Neutrophil (primary cell): ENCODE results near the gene DNAJC15.
"Not testable (repeated sequence)": the region's sequence is repeated elsewhere in the genome, so short reads cannot be mapped to it uniquely, and the experiment has no call there.

Experiments
- H3K27ac ChIP-seq: fragments of 200-600 bp; sonication (generic); 2 replicates; pipeline ENCODE4 v1.5.1; 2016; ENCODE audit warnings: mild to moderate bottlenecking, moderate library complexity
- H3K27me3 ChIP-seq: fragments of 200-600 bp; sonication (generic); 2 replicates; pipeline ENCODE4 v1.6.0; 2016; ENCODE audit warnings: mild to moderate bottlenecking
- H3K36me3 ChIP-seq: fragments of 200-600 bp; sonication (generic); 2 replicates; pipeline ENCODE4 v1.5.1; 2017
- H3K4me1 ChIP-seq, 2 experiments: fragments of 200-600 bp in 1 of 2; sonication (generic) in 1 of 2; 1 replicate in 1 of 2; 2 replicates in 1 of 2; pipeline versions ENCODE4 v1.5.1 to v1.6.1; 2013 to 2016; ENCODE audit warnings: low read depth in 1 of 2, low read length in 1 of 2, mild to moderate bottlenecking in 1 of 2, moderate library complexity in 1 of 2; ENCODE audit not compliant: control insufficient read depth in 1 of 2, insufficient read depth in 1 of 2
- H3K4me3 ChIP-seq, 2 experiments: fragments of 200-600 bp in 1 of 2; sonication (generic) in 1 of 2; 1 replicate in 1 of 2; 2 replicates in 1 of 2; pipeline ENCODE4 v1.5.1; 2013 to 2016; ENCODE audit warnings: low read depth in 1 of 2, low read length in 1 of 2, mild to moderate bottlenecking in 1 of 2, moderate library complexity in 1 of 2
- H3K9me3 ChIP-seq: fragments of 200-600 bp; sonication (generic); 2 replicates; pipeline ENCODE4 v1.5.1; 2016
- CTCF ChIP-seq: fragments of 200-600 bp; sonication (generic); IDR thresholded peaks from 2 replicates; pipeline ENCODE4 v1.5.1; 2016; ENCODE audit warnings: antibody characterized with exemption

Gene DNAJC15

GRCh38 chr13:43061496-43062280 is 38.3 kb downstream of the DNAJC15 start:
- no peaks in the 10 kb centered on the region for H3K27me3 ChIP-seq
- no peak overlapping the region for H3K4me3 ChIP-seq
- H3K4me1 ChIP-seq, result no peaks in the 10 kb centered on the region
- no peaks in the 10 kb centered on the region for H3K9me3 ChIP-seq
- H3K36me3 ChIP-seq, result no peaks in the 10 kb centered on the region
- no peak overlapping the region for H3K27ac ChIP-seq
- no peak for TF ChIP-seq CTCF

GRCh38 chr13:43071824-43072223 is 48.4 kb downstream of the DNAJC15 start:
- Histone ChIP-seq H3K4me1 (no peaks in the 10 kb centered on the region), H3K27ac (no peak overlapping the region), H3K27me3 (no peaks in the 10 kb centered on the region), H3K4me3 (no peak overlapping the region), H3K36me3 (no peaks in the 10 kb centered on the region), H3K9me3 (no peaks in the 10 kb centered on the region)
- TF ChIP-seq CTCF, result no peak

GRCh38 chr13:43072394-43072793 is 49.0 kb downstream of the DNAJC15 start:
- Histone ChIP-seq H3K4me1 (no peaks in the 10 kb centered on the region), H3K4me3 (no peak overlapping the region), H3K27me3 (no peaks in the 10 kb centered on the region), H3K27ac (no peak overlapping the region), H3K36me3 (no peaks in the 10 kb centered on the region), H3K9me3 (no peaks in the 10 kb centered on the region)
- TF ChIP-seq CTCF, result no peak

GRCh38 chr13:43074824-43075510 is 51.6 kb downstream of the DNAJC15 start:
- no peaks in the 10 kb centered on the region for H3K36me3 ChIP-seq
- no peak overlapping the region for H3K4me3 ChIP-seq
- no peaks in the 10 kb centered on the region for H3K9me3 ChIP-seq
- no peaks in the 10 kb centered on the region for H3K27me3 ChIP-seq
- no peak for TF ChIP-seq CTCF
- no peak overlapping the region for H3K27ac ChIP-seq
- H3K4me1 ChIP-seq, result no peaks in the 10 kb centered on the region

- H3K4me1 ChIP-seq, H3K27ac ChIP-seq, H3K36me3 ChIP-seq, H3K27me3 ChIP-seq, H3K9me3 ChIP-seq, H3K4me3 ChIP-seq: not testable (repeated sequence)
These were observed 52.1 kb downstream of the DNAJC15 start for GRCh38 chr13:43075511-43075902.

- no peak overlapping the region for H3K27ac ChIP-seq
- no peaks in the 10 kb centered on the region for H3K9me3 ChIP-seq
- TF ChIP-seq CTCF, result no peak
- H3K27me3 ChIP-seq, result no peaks in the 10 kb centered on the region
- no peak overlapping the region for H3K4me3 ChIP-seq
- H3K4me1 ChIP-seq, result no peaks in the 10 kb centered on the region
- H3K36me3 ChIP-seq, result no peaks in the 10 kb centered on the region
These were observed 53.7 kb downstream of the DNAJC15 start for GRCh38 chr13:43077046-43077445.
